Uterus (tissue), 2 donors: ENCODE measurements around the gene PTCH1.

Experiments used
- CTCF ChIP-seq, 4 experiments: fragments of 200-600 bp in 2 of 4; fragments of 450-650 bp in 2 of 4; sonication (generic) in 2 of 4; IDR thresholded peaks; one replicate each; pipeline ENCODE4 v1.5.1; 2016 to 2019; ENCODE audit warnings: antibody characterized with exemption in 4 of 4, mild to moderate bottlenecking in 2 of 4, moderate library complexity in 1 of 4
- POLR2A ChIP-seq, 2 donors: fragments of 450-650 bp; IDR thresholded peaks; one replicate each; pipeline ENCODE4 v1.6.1; 2016; ENCODE audit warnings: antibody characterized with exemption in 2 of 2, mild to moderate bottlenecking in 1 of 2, moderate library complexity in 1 of 2

- TF ChIP-seq CTCF (IDR thresholded peaks at IDR 0.05): no peak
- no peak for TF ChIP-seq POLR2A (IDR thresholded peaks at IDR 0.05)
These were observed 61.1 kb downstream of the PTCH1 start for GRCh38 chr9:95455714-95456113.
